K562 (cell line): ENCODE results near the gene EFHC1. TPM values are rescaled to one million over a fixed set of nuclear protein-coding genes. Genes with fewer than 3 reads are reported as not detected.

ENCODE experiments used
- ATAC-seq: fragments of 200-7000 bp; cut with Tn5 transposase; 3 replicates; pipeline ENCODE4 v1.9.1; 2020; ENCODE audit warnings: moderate library complexity
- BruUV-seq: library from RNA; stranded (reverse); fragments of 400-500 nt; replicated peaks from 2 replicates; lab custom pipeline; 2021; lab: Mats Ljungman, UMichigan
- CTCF ChIA-PET: fragments of 300-600 bp; formaldehyde crosslinking; extraction: SDS; loops from one replicate; lab custom pipeline; 2021; ENCODE audit warnings: low intra/inter-chr PET ratio; lab: Yijun Ruan, JAX
- POLR2A ChIA-PET: fragments of 300-600, 350-650 bp; sonication (Branson Sonifier 250); formaldehyde crosslinking; extraction: SDS; loops from one replicate; lab custom pipeline; 2021; ENCODE audit warnings: antibody characterized with exemption, inconsistent platforms; lab: Yijun Ruan, JAX
- DNase-seq, 4 experiments: peaks; one replicate each; pipeline versions ENCODE4 v3.0.0 to v3.0.0-alpha.2; 2011 to 2018; ENCODE audit warnings: low spot score in 3 of 4, mixed read lengths in 3 of 4; ENCODE audit errors: extremely low read depth in 1 of 4
- FAIRE-seq: peaks from 2 replicates; lab custom pipeline; 2011; peaks lifted over from hg19 to GRCh38; lab: Jason Lieb, UNC
- H2AFZ ChIP-seq: 2 replicates; pipeline ENCODE4 v1.6.0; 2011; ENCODE audit warnings: low read depth, low read length, control low read depth, inconsistent platforms
- H3K27ac ChIP-seq: fragments of 200-600 bp; 3 replicates; pipeline ENCODE4 v1.8.0; 2011; ENCODE audit warnings: low read depth, mild to moderate bottlenecking, control low read depth, inconsistent platforms, low read length, moderate library complexity, mixed read lengths; ENCODE audit errors: extremely low read depth
- H3K27me3 ChIP-seq, 2 experiments: fragments of 300-600 bp in 1 of 2; 2 replicates in 1 of 2; 3 replicates in 1 of 2; pipeline versions ENCODE4 v1.6.0 to v1.8.0; 2011; ENCODE audit warnings: inconsistent platforms in 2 of 2, low read length in 2 of 2, mild to moderate bottlenecking in 1 of 2, mixed read lengths in 1 of 2, moderate library complexity in 1 of 2; ENCODE audit not compliant: control insufficient read depth in 2 of 2, insufficient read depth in 2 of 2
- H3K36me3 ChIP-seq: fragments of 300-600 bp; 3 replicates; pipeline ENCODE4 v1.8.0; 2011; ENCODE audit warnings: mild to moderate bottlenecking, low read length, inconsistent platforms; ENCODE audit not compliant: control insufficient read depth, insufficient read depth
- H3K4me1 ChIP-seq, 2 experiments: fragments of 200-600 bp in 1 of 2; replicated peaks in 1 of 2; 2 replicates in 1 of 2; 3 replicates in 1 of 2; pipeline versions ENCODE4 v1.5.1 to v1.8.0; 2011; ENCODE audit warnings: inconsistent platforms in 2 of 2, low read length in 2 of 2, mild to moderate bottlenecking in 1 of 2, mixed read lengths in 1 of 2, moderate library complexity in 1 of 2; ENCODE audit not compliant: control insufficient read depth in 2 of 2, insufficient read depth in 2 of 2
- H3K4me2 ChIP-seq: 2 replicates; pipeline ENCODE4 v1.6.1; 2011; ENCODE audit warnings: low read length, control low read depth, inconsistent platforms, mixed read lengths; ENCODE audit not compliant: insufficient read depth
- H3K4me3 ChIP-seq: fragments of 200-600 bp; sonication (generic), shearing (Covaris generic); 2 replicates; pipeline ENCODE4 v1.5.1; 2016; ENCODE audit warnings: control low read depth, inconsistent platforms
- H3K79me2 ChIP-seq: fragments of 200-600 bp; 3 replicates; pipeline ENCODE4 v1.8.0; 2011; ENCODE audit warnings: low read length, inconsistent platforms; ENCODE audit not compliant: control insufficient read depth, insufficient read depth
- H3K9ac ChIP-seq, 2 experiments: 2 replicates each; pipeline versions ENCODE4 v1.6.0 to v1.6.1; 2011; ENCODE audit warnings: low read depth in 2 of 2, low read length in 2 of 2, control low read depth in 1 of 2, inconsistent platforms in 1 of 2, mild to moderate bottlenecking in 1 of 2, mixed read lengths in 1 of 2; ENCODE audit not compliant: insufficient read depth in 1 of 2
- H3K9me1 ChIP-seq: one replicate; pipeline ENCODE4 v1.6.0; 2011; ENCODE audit warnings: inconsistent platforms, mild to moderate bottlenecking, low read length, moderate library complexity; ENCODE audit not compliant: control insufficient read depth, insufficient read depth
- H3K9me3 ChIP-seq: replicated peaks from 2 replicates; pipeline ENCODE4 v1.5.1; 2011; ENCODE audit warnings: low read depth, low read length, inconsistent platforms; ENCODE audit not compliant: control insufficient read depth, insufficient read depth
- H4K20me1 ChIP-seq: replicated peaks from 2 replicates; pipeline ENCODE4 v1.6.1; 2011; ENCODE audit warnings: low read length, inconsistent platforms, mixed read lengths; ENCODE audit not compliant: control insufficient read depth, insufficient read depth
- ELF1 ChIP-seq: fragments of 200-800 bp; sonication (Bioruptor generic); IDR thresholded peaks from 2 replicates; pipeline ENCODE4 v1.6.1; 2016; ENCODE audit warnings: missing genetic modification characterization, missing compliant biosample characterization
- FOXK1 ChIP-seq: sonication (generic); formaldehyde crosslinking; IDR thresholded peaks from 2 replicates; pipeline ENCODE4 v1.8.0; 2022; ENCODE audit warnings: missing genetic modification reagents, mild to moderate bottlenecking, borderline replicate concordance
- NCOA2 ChIP-seq, 2 experiments: fragments of 450-650 bp; IDR thresholded peaks; 2 replicates each; pipeline ENCODE4 v1.6.1; 2018; ENCODE audit warnings: mild to moderate bottlenecking in 2 of 2, moderate library complexity in 1 of 2; ENCODE audit not compliant: partially characterized antibody in 2 of 2
- NFYB ChIP-seq: IDR thresholded peaks from 2 replicates; pipeline ENCODE4 v1.6.1; 2011; ENCODE audit warnings: mild to moderate bottlenecking, moderate library complexity; ENCODE audit not compliant: insufficient read length; ENCODE audit errors: extremely low read depth
- POLR2G ChIP-seq: fragments of 200-400 bp; formaldehyde crosslinking; IDR thresholded peaks from 2 replicates; pipeline ENCODE4 v1.6.1; 2017; ENCODE audit warnings: low read depth, mild to moderate bottlenecking, antibody characterized with exemption, low read length, moderate library complexity
- SREBF2 ChIP-seq: sonication (generic); formaldehyde crosslinking; IDR thresholded peaks from 2 replicates; pipeline ENCODE4 v1.4.0; 2020; ENCODE audit warnings: mild to moderate bottlenecking, missing genetic modification reagents
- SUPT5H ChIP-seq: fragments of 450-650 bp; IDR thresholded peaks from 2 replicates; pipeline ENCODE4 v1.6.1; 2016
- ZNF121 ChIP-seq: sonication (generic); formaldehyde crosslinking; conservative IDR thresholded peaks from 2 replicates; pipeline ENCODE4 v1.8.0; 2022; ENCODE audit warnings: missing genetic modification reagents
- ZNF551 ChIP-seq: fragments of 250-450 bp; sonication (Bioruptor Pico); IDR thresholded peaks from 2 replicates; pipeline ENCODE4 v1.5.0; 2021; ENCODE audit warnings: mild to moderate bottlenecking, moderate library complexity
- WGBS: fragments of 100-300 bp; shearing (Covaris generic); methylation state at CpG from one replicate; pipeline ENCODE4 v1.1.6; 2016; ENCODE audit warnings: low coverage, mixed read lengths; ENCODE audit not compliant: insufficient coverage; ENCODE audit errors: missing lambda C conversion rate; 5-methylcytosine and 5-hydroxymethylcytosine counted together
- in situ Hi-C: fragments of 300-500 bp; cut with MboI; formaldehyde crosslinking; loops from 4 replicates; pipeline ENCODE4 v1.15.0; 2018; ENCODE audit warnings: inconsistent platforms, mixed read lengths
- intact Hi-C: fragments of 100-400 bp; cut with micrococcal nuclease; formaldehyde crosslinking; loops from 2 replicates; pipeline ENCODE4 v1.14.2; 2022
- polyA plus RNA-seq, 8 experiments: library from polyadenylated mRNA; depleted of rRNA in 4 of 8; stranded (reverse) in 5 of 8; unstranded in 3 of 8; fragments of >200 nt; fragmentation: Nextera tagmentation in 2 of 8; fragmentation: Illumina TruSeq in 1 of 8; extraction: Ambion mirVana in 2 of 8; extraction: Trizol in 1 of 8; gene quantifications; 2 replicates each; pipeline versions ENCODE4 v1.2.1 to v1.2.3, GENCODE V29; 2011 to 2014; ENCODE audit warnings: inconsistent platforms in 1 of 8, missing spikeins in 1 of 8
- total RNA-seq, 7 experiments: library from RNA; depleted of rRNA in 6 of 7; stranded (reverse); fragments of >200 nt in 6 of 7; fragmentation: Illumina TruSeq in 2 of 7; extraction: Trizol in 2 of 7; gene quantifications; 2 replicates each; pipeline versions ENCODE4 v1.2.1 to v1.2.3, GENCODE V29; 2011 to 2021; ENCODE audit warnings: low replicate concordance in 1 of 7
- TF ChIP-seq, protein P1 (sequence below): sonication (generic); formaldehyde crosslinking; IDR thresholded peaks from 2 replicates; pipeline ENCODE4 v1.8.0; 2022; ENCODE audit warnings: mild to moderate bottlenecking, missing genetic modification reagents
- TF ChIP-seq, protein P2 (sequence below): fragments of 250-450 bp; sonication (Bioruptor Pico); IDR thresholded peaks from 2 replicates; pipeline ENCODE4 v1.4.0; 2020; ENCODE audit warnings: mild to moderate bottlenecking

Gene EFHC1
- total and polyA plus RNA-seq, 9 of the 15 experiments (the other 6 are each of a cell fraction or from before 2014, with no cell fraction given), result 9.5 to 31.0 (median 14.9) TPM

DNA sequence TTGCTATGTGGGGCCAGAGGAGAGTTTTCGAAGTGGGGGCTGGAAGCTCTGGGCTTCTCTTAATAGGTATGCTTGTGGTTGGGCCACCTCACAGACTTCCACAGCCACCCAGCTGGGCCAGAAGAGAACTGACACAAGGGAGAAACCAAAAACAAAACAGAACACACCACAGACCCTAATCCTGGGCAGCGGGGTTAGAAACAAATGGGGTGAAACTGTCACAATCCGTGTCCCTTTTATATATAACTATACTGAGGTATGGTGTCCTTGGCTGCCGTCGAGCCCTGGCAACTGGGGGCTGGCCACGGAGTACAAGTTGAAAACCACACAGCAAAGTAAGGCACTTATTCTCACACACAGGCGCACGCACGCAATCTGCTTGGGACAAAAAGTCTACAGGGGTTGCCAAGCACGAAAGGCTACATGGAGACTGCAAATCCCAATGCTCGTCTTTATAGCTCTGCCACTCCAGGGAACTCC is 78.4 kb downstream of the EFHC1 start:
- no peak overlapping the region for H3K27ac ChIP-seq
- no TSS peak for BruUV-seq

DNA sequence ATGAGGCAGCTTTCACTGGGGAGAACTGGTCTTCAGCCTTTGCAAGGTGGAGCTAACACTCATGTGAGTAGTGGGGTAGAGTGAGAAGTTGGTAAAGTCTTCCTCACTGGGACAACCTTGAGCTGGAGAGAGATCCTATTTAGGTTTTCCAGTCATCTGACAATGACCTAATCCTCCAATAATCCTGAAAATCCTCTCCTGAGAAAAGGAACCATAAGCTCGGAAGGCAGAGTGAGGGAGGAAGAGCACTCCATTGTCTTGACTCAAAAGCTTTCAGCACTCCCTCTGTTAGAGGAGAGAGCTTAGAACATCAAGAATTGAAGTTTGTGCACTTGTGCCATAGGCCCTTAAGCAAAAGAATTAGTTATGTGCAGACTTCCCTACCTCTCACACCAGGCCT is 78.9 kb downstream of the EFHC1 start:
- Histone ChIP-seq H3K4me3 (no peak overlapping the region), H3K4me2 (no peak overlapping the region), H3K4me1 (peaks cover 10 to 19% of the 10 kb centered on the region in 2 experiments; a peak in 4 of 5 replicates), H4K20me1 (no peaks in the 10 kb centered on the region), H3K9me3 (no peaks in the 10 kb centered on the region), H2AFZ (no peak overlapping the region), H3K27me3 (no peaks in the 10 kb centered on the region), H3K9ac (no peak overlapping the region), H3K9me1 (no peaks in the 10 kb centered on the region), H3K79me2 (no peaks in the 10 kb centered on the region), H3K36me3 (peaks cover 13% of the 10 kb centered on the region; the same call in 2 of the 3 replicates), H3K27ac (no peak overlapping the region)
- DNase-seq (no peak), ATAC-seq (no peak), FAIRE-seq (no peak)
- 80% methylated on average over 1 of the region's 1 CpG for WGBS
- intact Hi-C loops (no loop called here), in situ Hi-C loops (no loop called here)
- POLR2A ChIA-PET, result interaction anchor here (0.6 to 2.0 kb wide), 6 partner anchors 9 to 80 kb away, joined by 3 to 8 read pairs (median 4); no protein-coding TSS in a partner anchor
- CTCF ChIA-PET, result no interaction called here
- BruUV-seq, result no TSS peak
- TF ChIP-seq ELF1 (tag) (no peak), FOXK1 (CRISPR knock-in tag) (no peak), ZNF121 (CRISPR knock-in tag) (no peak), SREBF2 (CRISPR knock-in tag) (no peak), ZNF551 (CRISPR knock-in tag) (no peak)
- TF ChIP-seq, protein P1, sequence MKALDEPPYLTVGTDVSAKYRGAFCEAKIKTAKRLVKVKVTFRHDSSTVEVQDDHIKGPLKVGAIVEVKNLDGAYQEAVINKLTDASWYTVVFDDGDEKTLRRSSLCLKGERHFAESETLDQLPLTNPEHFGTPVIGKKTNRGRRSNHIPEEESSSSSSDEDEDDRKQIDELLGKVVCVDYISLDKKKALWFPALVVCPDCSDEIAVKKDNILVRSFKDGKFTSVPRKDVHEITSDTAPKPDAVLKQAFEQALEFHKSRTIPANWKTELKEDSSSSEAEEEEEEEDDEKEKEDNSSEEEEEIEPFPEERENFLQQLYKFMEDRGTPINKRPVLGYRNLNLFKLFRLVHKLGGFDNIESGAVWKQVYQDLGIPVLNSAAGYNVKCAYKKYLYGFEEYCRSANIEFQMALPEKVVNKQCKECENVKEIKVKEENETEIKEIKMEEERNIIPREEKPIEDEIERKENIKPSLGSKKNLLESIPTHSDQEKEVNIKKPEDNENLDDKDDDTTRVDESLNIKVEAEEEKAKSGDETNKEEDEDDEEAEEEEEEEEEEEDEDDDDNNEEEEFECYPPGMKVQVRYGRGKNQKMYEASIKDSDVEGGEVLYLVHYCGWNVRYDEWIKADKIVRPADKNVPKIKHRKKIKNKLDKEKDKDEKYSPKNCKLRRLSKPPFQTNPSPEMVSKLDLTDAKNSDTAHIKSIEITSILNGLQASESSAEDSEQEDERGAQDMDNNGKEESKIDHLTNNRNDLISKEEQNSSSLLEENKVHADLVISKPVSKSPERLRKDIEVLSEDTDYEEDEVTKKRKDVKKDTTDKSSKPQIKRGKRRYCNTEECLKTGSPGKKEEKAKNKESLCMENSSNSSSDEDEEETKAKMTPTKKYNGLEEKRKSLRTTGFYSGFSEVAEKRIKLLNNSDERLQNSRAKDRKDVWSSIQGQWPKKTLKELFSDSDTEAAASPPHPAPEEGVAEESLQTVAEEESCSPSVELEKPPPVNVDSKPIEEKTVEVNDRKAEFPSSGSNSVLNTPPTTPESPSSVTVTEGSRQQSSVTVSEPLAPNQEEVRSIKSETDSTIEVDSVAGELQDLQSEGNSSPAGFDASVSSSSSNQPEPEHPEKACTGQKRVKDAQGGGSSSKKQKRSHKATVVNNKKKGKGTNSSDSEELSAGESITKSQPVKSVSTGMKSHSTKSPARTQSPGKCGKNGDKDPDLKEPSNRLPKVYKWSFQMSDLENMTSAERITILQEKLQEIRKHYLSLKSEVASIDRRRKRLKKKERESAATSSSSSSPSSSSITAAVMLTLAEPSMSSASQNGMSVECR, result no peak
- TF ChIP-seq, protein P2, sequence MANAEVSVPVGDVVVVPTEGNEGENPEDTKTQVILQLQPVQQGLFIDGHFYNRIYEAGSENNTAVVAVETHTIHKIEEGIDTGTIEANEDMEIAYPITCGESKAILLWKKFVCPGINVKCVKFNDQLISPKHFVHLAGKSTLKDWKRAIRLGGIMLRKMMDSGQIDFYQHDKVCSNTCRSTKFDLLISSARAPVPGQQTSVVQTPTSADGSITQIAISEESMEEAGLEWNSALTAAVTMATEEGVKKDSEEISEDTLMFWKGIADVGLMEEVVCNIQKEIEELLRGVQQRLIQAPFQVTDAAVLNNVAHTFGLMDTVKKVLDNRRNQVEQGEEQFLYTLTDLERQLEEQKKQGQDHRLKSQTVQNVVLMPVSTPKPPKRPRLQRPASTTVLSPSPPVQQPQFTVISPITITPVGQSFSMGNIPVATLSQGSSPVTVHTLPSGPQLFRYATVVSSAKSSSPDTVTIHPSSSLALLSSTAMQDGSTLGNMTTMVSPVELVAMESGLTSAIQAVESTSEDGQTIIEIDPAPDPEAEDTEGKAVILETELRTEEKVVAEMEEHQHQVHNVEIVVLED (CRISPR knock-in tag), result no peak

More for the DNA sequence above, 78.4 kb downstream of the EFHC1 start:
- Histone ChIP-seq H3K9me3 (no peaks in the 10 kb centered on the region), H3K4me3 (no peak overlapping the region), H3K9me1 (no peaks in the 10 kb centered on the region), H3K79me2 (no peaks in the 10 kb centered on the region), H3K27me3 (no peaks in the 10 kb centered on the region), H3K4me1 (peaks cover 5 to 15% of the 10 kb centered on the region in 2 experiments; a peak in 4 of 5 replicates), H3K36me3 (peaks cover 13% of the 10 kb centered on the region; the same call in 2 of the 3 replicates), H4K20me1 (no peaks in the 10 kb centered on the region), H3K9ac (no peak overlapping the region), H2AFZ (no peak overlapping the region), H3K4me2 (no peak overlapping the region)
- WGBS, result 84% methylated on average over 11 of the region's 11 CpGs
- DNase-seq (no peak), ATAC-seq (no peak), FAIRE-seq (no peak)
- ChIA-PET CTCF (no interaction called here), POLR2A (interaction anchor here (0.6 to 2.0 kb wide), 6 partner anchors 10 to 81 kb away, joined by 3 to 8 read pairs (median 4); no protein-coding TSS in a partner anchor)
- in situ Hi-C loops, result no loop called here
- TF ChIP-seq POLR2G, result 0 out of 2 replicates have a peak, but pooled peaks have one; percentile 24
- TF ChIP-seq NFYB, result no peak
- TF ChIP-seq NCOA2 (IDR thresholded peaks at IDR 0.05; ENCODE audit: partially characterized antibody in 2 of 2), result no peak
- TF ChIP-seq SUPT5H, result 0 out of 2 replicates have a peak, but pooled peaks have one; percentile 21
- intact Hi-C loops, result no loop called here
